LNCaP clone FGC (cell line): ENCODE data around the gene RGS7.

Experiments used
- DNase-seq: peaks from one replicate; pipeline ENCODE4 v3.0.0-alpha.2; 2011; ENCODE audit warnings: low read depth
- H3K4me3 ChIP-seq: 2 replicates; pipeline ENCODE4 v1.5.1; 2011; ENCODE audit warnings: mild to moderate bottlenecking, low read depth, low read length, control low read depth
- CTCF ChIP-seq: IDR thresholded peaks from 2 replicates; pipeline ENCODE4 v1.5.1; 2012; ENCODE audit warnings: mild to moderate bottlenecking; ENCODE audit not compliant: control insufficient read depth, insufficient read depth; ENCODE audit errors: extremely low read depth

Gene RGS7

DNA sequence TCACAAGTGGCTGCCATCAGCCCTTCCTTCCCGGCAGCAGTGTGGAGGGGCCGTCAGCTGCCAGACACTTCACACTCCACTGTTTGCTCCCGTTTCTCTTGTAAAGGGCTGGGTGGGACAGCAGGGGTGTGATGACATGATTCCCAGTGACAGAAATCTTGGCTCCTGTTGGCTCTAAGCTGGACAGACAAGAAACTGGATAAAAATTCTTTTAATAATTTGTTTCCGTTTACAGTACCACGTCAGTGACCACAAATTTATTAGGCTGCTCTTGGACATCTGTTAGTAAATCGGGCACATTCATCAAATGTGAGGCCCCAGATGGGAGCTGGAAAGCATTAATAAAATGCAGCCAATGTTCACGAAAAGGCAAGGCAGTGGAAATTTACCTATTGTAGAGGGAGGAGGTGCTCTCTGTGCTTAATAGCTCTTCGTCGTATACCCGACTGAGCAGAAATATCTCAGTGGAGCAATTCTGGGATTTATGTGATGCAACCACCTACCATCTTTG lies 391.4 kb downstream of the RGS7 start:
- H3K4me3 ChIP-seq, result no peak overlapping the region
- no peak for DNase-seq
- TF ChIP-seq CTCF, result no peak

DNA sequence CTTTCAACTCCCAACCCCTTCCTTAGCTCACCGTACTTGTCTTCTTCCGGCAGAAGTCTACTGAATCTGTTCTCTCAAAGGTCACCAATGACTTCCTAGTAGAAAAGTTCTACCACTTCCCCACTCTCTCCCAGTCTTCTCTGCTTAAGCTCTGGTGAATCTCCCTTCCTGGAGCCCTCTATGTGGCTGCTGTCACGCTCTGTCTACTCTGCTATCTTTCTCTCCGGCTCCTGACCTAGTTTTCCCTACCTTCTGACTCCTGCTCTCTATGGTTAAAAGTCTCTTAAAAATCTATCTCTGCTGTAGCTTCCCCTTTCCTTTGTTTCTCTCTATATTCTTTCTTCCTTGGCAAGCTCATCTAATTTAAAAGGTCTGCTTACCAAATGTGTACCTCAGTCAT lies 394.9 kb downstream of the RGS7 start:
- no peak for TF ChIP-seq CTCF
- no peak for DNase-seq
- H3K4me3 ChIP-seq, result no peak overlapping the region

DNA sequence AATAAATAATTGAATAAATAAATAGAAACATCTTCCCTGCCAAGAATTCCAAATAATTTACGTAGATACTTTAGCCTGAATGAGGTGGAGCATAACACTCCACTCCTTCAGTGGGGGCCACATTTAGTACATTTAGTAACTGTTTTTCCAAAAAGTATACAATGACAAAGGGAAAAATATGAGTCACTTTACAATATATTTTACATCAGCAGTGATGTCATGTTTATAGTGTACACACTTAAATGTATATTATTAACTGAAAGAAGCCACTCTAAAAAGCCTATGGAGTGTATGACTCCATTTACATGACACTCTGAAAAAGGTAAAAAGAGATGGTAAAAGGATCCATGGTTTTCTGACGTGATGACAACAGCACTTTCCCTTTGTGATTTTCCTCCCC lies 400.6 kb downstream of the RGS7 start:
- TF ChIP-seq CTCF, result no peak
- DNase-seq, result no peak
- H3K4me3 ChIP-seq, result no peak overlapping the region

DNA sequence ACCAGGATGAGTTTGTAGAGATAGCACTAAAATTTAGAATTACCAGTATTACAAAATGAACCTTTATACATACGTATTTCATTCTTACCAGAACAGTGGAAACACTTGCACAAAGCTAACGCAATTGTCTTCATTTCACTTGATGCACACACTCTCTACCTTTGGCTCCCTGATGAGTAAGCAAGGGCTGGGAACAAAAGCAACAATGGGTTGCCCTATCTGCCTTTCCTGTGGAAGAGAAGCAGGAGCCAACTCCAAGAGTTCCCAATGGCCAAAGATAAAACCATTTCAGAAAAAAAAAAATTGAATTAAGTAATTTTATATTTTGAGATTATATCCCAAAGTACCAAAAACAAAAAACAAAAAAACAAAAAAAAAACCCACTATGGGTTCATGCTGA lies 401.0 kb downstream of the RGS7 start:
- no peak overlapping the region for H3K4me3 ChIP-seq
- DNase-seq, result no peak
- no peak for TF ChIP-seq CTCF

GRCh38 chr1:240947438-240948224 lies 409.4 kb downstream of the RGS7 start:
- no peak overlapping the region for H3K4me3 ChIP-seq
- DNase-seq, result no peak
- TF ChIP-seq CTCF, result no peak

- H3K4me3 ChIP-seq, result no peak overlapping the region
- peak; percentile 64 for TF ChIP-seq CTCF
- DNase-seq, result no peak
Measured at GRCh38 chr1:240946926-240947325, 410.1 kb downstream of the RGS7 start.

DNA sequence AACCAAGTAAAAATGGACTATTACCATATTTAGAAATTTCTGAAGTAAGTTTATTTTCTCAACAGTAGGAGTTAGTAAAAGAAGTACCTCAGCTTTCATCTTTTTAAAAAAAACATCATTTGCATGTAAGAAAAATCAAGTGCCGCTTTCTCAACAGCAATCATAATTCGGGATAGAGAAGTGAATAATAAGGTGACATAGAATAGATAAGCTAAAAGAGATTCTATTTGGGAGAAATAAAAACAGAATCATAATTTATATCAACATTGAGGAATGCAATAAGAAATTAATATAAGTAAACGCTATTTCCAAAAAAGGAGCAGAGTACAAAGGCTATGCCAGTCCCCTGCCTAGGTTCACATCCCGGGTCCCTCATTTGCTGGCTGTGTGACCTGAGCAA lies 414.1 kb downstream of the RGS7 start:
- no peak for DNase-seq
- TF ChIP-seq CTCF, result no peak
- no peak overlapping the region for H3K4me3 ChIP-seq
